Psoas muscle (tissue), 8 donors: Measurements from ENCODE around the gene EXOC2. TPM values are rescaled to one million over a fixed set of nuclear protein-coding genes. Genes with fewer than 3 reads are reported as not detected.

Experiments used
- ATAC-seq, 4 donors: fragments of 200-7000 bp; cut with Tn5 transposase; one replicate each; pipeline ENCODE4 v1.9.1; 2020; ENCODE audit warnings: moderate library complexity in 3 of 4, mild to moderate bottlenecking in 2 of 4
- DNase-seq, 2 donors: peaks; one replicate each; pipeline ENCODE4 v3.0.0-alpha.2; 2020
- H3K27ac ChIP-seq: fragments of 200-600 bp; one replicate; pipeline ENCODE4 v1.8.0; 2022
- H3K27me3 ChIP-seq, 3 donors: fragments of 200-600 bp in 1 of 3; one replicate each; pipeline versions ENCODE4 v1.6.1 to v1.8.0; 2013 to 2022; ENCODE audit warnings: low read length in 2 of 3, mild to moderate bottlenecking in 2 of 3, moderate library complexity in 1 of 3; ENCODE audit not compliant: insufficient read depth in 3 of 3
- H3K36me3 ChIP-seq, 2 donors: fragments of 200-600 bp in 1 of 2; one replicate each; pipeline versions ENCODE4 v1.6.1 to v1.8.0; 2013 to 2022; ENCODE audit warnings: low read depth in 1 of 2, mild to moderate bottlenecking in 1 of 2, moderate library complexity in 1 of 2; ENCODE audit not compliant: insufficient read depth in 1 of 2
- H3K4me1 ChIP-seq: fragments of 200-600 bp; one replicate; pipeline ENCODE4 v1.8.0; 2022
- H3K4me3 ChIP-seq: fragments of 200-600 bp; one replicate; pipeline ENCODE4 v1.8.0; 2022; ENCODE audit warnings: mild to moderate bottlenecking
- H3K9me3 ChIP-seq: fragments of 200-600 bp; one replicate; pipeline ENCODE4 v1.8.0; 2022
- WGBS, 3 donors: extraction: QIAGEN DNeasy Blood & Tissue Kit; methylation state at CpG; one replicate each; pipeline versions ENCODE4 v1.1.6 to v1.1.7; 2013; 5-methylcytosine and 5-hydroxymethylcytosine counted together
- intact Hi-C, 2 donors: fragments of 100-400 bp; cut with DNase I; formaldehyde crosslinking; loops; one replicate each; pipeline versions ENCODE4 v1.11.0 to v1.14.2; 2022
- polyA plus RNA-seq, 3 donors: library from polyadenylated mRNA; stranded (reverse); fragments of 200-250 nt; gene quantifications; one replicate each; pipeline ENCODE4 v1.2.3, GENCODE V29; 2013
- total RNA-seq, 4 donors: library from RNA; stranded (reverse); fragmentation: NEBNext Ultra II Directional in 2 of 4; extraction: Animal tissue kit (Norgen Biotek cat#: 25700) in 2 of 4; gene quantifications; one replicate each; pipeline versions ENCODE4 v1.2.1 to v1.2.4, GENCODE V29; 2021 to 2023
- TF ChIP-seq, protein P1 (sequence below): fragments of 200-600 bp; IDR thresholded peaks from one replicate; pipeline ENCODE4 v1.8.0; 2022; ENCODE audit warnings: antibody characterized with exemption
- donor health status: healthy with polysubstance abuse.
- donor health status: DM: no; HTN: no; CAD: no; lungs with moderate emphysema.
- donor health status: Bipolar disorder and iron deficiency.
- donor health status: healthy.
- donor health status: DM: yes; HTN: yes; CAD: no.
- donor health status: DM: no; HTN: no; CAD: no.
- donor health status: DM: no; HTN: no; CAD: no.
- donor health status: DM: yes; HTN: yes; CAD: no.

The EXOC2 gene
- total and polyA plus RNA-seq, 7 donors: 5.7 to 15.9 (median 8.0) TPM

DNA sequence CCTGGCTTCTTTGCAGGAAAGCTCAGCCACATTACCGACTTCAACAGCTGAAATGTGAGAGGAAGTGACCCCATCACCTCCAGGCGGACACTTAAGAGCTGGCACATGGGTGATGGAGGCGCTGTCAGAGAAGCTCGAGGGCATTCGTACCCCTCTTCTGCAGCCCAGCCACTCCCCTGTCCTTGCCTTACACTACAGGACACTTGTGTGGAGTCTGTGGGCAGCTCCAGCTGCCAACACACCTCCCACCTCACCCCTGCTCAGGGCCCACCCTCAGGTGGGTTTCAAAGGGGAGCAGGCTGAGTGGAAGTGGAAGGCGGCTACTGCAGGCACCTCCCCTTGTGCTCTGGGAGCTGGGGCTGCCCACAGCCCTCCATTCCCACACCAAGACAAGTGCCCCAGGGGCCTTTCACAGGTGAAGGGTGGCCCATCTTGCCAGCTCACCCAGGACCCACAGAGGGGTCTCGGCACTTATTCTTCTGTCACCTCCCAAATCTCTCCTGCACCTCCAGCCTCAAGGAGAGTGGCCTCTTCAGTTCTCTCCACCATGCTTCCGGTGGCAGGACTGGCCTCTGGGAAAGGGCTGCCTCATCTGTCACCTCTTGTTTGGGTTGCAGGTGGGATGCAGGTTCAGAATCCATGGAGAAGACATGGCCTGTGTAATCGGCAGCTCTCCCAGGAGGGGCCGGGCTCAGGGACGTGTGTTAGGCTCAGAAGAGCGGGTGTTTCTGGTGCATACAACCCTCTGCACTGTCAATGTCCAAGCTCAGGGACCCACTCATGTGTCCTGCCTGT, 251.6 kb downstream of the EXOC2 start:
- WGBS, 3 donors: 79 to 86% (median 82%) methylated on average over 12 of the region's 12 CpGs
- ATAC-seq (no peak), DNase-seq (no peak)
- Histone ChIP-seq H3K4me3 (no peak overlapping the region), H3K27me3 (no peaks in the 10 kb centered on the region), H3K36me3 (no peaks in the 10 kb centered on the region), H3K27ac (no peak overlapping the region), H3K4me1 (no peaks in the 10 kb centered on the region), H3K9me3 (no peaks in the 10 kb centered on the region)
- intact Hi-C loops: no loop called here
- TF ChIP-seq, protein P1, sequence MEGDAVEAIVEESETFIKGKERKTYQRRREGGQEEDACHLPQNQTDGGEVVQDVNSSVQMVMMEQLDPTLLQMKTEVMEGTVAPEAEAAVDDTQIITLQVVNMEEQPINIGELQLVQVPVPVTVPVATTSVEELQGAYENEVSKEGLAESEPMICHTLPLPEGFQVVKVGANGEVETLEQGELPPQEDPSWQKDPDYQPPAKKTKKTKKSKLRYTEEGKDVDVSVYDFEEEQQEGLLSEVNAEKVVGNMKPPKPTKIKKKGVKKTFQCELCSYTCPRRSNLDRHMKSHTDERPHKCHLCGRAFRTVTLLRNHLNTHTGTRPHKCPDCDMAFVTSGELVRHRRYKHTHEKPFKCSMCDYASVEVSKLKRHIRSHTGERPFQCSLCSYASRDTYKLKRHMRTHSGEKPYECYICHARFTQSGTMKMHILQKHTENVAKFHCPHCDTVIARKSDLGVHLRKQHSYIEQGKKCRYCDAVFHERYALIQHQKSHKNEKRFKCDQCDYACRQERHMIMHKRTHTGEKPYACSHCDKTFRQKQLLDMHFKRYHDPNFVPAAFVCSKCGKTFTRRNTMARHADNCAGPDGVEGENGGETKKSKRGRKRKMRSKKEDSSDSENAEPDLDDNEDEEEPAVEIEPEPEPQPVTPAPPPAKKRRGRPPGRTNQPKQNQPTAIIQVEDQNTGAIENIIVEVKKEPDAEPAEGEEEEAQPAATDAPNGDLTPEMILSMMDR: no peak

DNA sequence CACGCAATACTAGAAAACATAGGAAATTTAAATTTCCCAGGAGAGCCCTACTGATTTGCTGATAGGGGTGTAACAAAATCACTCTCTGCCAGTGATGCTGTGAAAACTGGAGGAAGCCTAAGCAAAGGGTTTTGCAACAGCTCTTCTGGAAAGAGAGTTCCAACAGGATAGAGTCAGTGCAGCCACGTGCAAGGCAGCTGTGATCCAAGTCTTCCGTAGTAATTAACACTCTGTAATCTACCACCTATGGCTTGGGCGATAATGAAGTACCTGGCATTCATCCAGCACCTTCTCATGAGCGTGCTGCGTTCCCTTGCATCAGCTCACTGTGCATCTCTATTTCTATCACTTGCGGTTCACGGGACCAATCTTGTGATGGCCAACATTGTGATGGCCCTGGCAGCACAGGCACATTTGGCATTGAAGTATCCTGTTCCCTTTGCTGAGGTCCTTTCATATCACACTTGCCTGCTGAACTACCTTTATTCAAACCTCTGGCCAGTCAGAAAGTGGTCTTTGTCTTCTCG, 253.2 kb downstream of the EXOC2 start:
- 57 to 73% (median 61%) methylated on average over 9 of the region's 9 CpGs for WGBS, 3 donors
- no peak overlapping the region for H3K27ac ChIP-seq
- intact Hi-C loops: loop anchor here in 1 of 2 donors (10.0 kb wide), 1 partner anchor 1885 kb away; no protein-coding TSS in a partner anchor
- no peaks in the 10 kb centered on the region for H3K27me3 ChIP-seq
- DNase-seq (no peak), ATAC-seq (no peak)
- TF ChIP-seq, protein P1: no peak
- no peaks in the 10 kb centered on the region for H3K9me3 ChIP-seq
- H3K4me1 ChIP-seq: no peaks in the 10 kb centered on the region
- H3K4me3 ChIP-seq: no peak overlapping the region
- no peaks in the 10 kb centered on the region for H3K36me3 ChIP-seq

DNA sequence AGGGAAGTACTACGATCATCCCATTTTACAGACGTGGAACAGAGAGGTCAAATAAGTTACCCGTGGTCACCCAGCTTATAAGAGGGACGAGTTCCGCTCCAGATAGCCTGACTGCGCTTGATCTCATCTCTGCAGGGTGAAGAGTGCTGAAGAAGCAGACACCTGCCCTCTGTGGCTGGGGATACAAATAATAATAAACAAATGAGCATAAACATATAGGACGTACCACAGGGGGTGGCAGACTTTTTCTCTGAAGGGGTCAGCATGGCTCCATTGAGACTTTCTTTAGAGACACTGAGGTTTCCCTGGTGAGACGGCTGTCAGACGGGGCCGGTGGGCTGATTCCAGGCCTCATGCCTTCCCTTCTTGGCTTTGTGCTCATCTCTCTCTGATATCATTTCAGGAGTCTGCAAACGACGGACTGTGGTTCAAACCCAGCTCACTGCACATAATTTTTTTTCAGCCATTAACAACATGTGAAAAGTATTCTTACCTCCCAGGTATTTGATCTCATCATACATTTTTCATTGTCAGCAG, 254.2 kb downstream of the EXOC2 start:
- Histone ChIP-seq H3K27me3 (peaks cover 0 to 4% (median 0%) of the 10 kb centered on the region in 3 donors), H3K9me3 (no peaks in the 10 kb centered on the region), H3K36me3 (no peaks in the 10 kb centered on the region), H3K4me1 (no peaks in the 10 kb centered on the region), H3K4me3 (no peak overlapping the region), H3K27ac (no peak overlapping the region)
- DNase-seq: no peak
- TF ChIP-seq, protein P1: no peak
- no peak for ATAC-seq
- WGBS, 3 donors: 67 to 80% (median 68%) methylated on average over 12 of the region's 12 CpGs
- intact Hi-C loops: loop anchor here in 1 of 2 donors (10.0 kb wide), 1 partner anchor 1886 kb away; no protein-coding TSS in a partner anchor

DNA sequence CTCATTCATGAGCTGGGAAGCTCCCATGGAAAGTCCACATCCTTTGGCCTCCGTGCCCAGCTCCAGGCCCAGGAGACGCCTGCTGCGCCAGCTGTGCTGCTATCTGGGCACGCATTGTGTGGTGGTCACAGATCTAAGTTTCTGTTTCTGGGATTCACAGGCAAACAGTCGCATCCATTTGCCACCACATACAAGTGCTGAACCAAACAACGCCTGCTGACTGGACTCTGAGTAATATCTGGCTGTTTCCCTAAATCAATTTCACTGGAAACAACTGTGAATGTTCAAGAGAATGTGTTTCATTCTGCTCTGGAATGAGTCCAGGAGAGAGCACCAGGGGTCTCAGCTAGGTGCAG, 255.9 kb downstream of the EXOC2 start:
- no peak overlapping the region for H3K27ac ChIP-seq
- no peaks in the 10 kb centered on the region for H3K9me3 ChIP-seq
- WGBS, 3 donors: 41 to 62% (median 46%) methylated on average over 6 of the region's 6 CpGs
- DNase-seq (no peak), ATAC-seq (no peak)
- no peaks in the 10 kb centered on the region for H3K36me3 ChIP-seq
- no peak overlapping the region for H3K4me3 ChIP-seq
- intact Hi-C loops: loop anchor here in 1 of 2 donors (10.0 kb wide), 1 partner anchor 1888 kb away; no protein-coding TSS in a partner anchor
- peaks cover 0 to 4% (median 0%) of the 10 kb centered on the region in 3 donors for H3K27me3 ChIP-seq
- H3K4me1 ChIP-seq: no peaks in the 10 kb centered on the region
- TF ChIP-seq, protein P1: no peak
